HG03460 (cell line): Measurements from ENCODE around the gene SLC2A5.

ENCODE experiments used
- ATAC-seq: cut with Tn5 transposase; IDR thresholded peaks from one replicate; pipeline ENCODE4 v1.9.1; 2021; ENCODE audit not compliant: unreplicated experiment

SLC2A5 gene

GRCh38 chr1:9093581-9093980 is 24.1 kb upstream of the SLC2A5 start:
- no peak for ATAC-seq

- ATAC-seq = no peak
These were observed 23.7 kb upstream of the SLC2A5 start for GRCh38 chr1:9093091-9093490.

GRCh38 chr1:9088807-9089206 is 19.4 kb upstream of the SLC2A5 start:
- ATAC-seq = no peak

- ATAC-seq = no peak
These were observed 18.1 kb upstream of the SLC2A5 start for GRCh38 chr1:9087411-9088125.

- ATAC-seq = no peak
These were observed 17.4 kb upstream of the SLC2A5 start for GRCh38 chr1:9086796-9087195.

- ATAC-seq = no peak
These were observed 16.6 kb upstream of the SLC2A5 start for GRCh38 chr1:9086045-9086444.

- no peak for ATAC-seq
These were observed 16.0 kb upstream of the SLC2A5 start for GRCh38 chr1:9085306-9085940.

GRCh38 chr1:9084906-9085305 is 15.5 kb upstream of the SLC2A5 start:
- ATAC-seq = no peak

- no peak for ATAC-seq
These were observed 12.0 kb upstream of the SLC2A5 start for GRCh38 chr1:9081473-9081872.

GRCh38 chr1:9080705-9081291 is 11.4 kb upstream of the SLC2A5 start:
- ATAC-seq = no peak

- peak; percentile 44 for ATAC-seq
These were observed 10.7 kb upstream of the SLC2A5 start for GRCh38 chr1:9079988-9080704.

- ATAC-seq = no peak
These were observed 9.5 kb upstream of the SLC2A5 start for GRCh38 chr1:9078752-9079500.

GRCh38 chr1:9078015-9078751 is 8.7 kb upstream of the SLC2A5 start:
- ATAC-seq = peak; percentile 45

- no peak for ATAC-seq
These were observed 5.6 kb upstream of the SLC2A5 start for GRCh38 chr1:9075022-9075421.

- ATAC-seq = no peak
These were observed 3.7 kb upstream of the SLC2A5 start for GRCh38 chr1:9073143-9073542.

GRCh38 chr1:9071554-9072235 is 2.3 kb upstream of the SLC2A5 start:
- no peak for ATAC-seq

- no peak for ATAC-seq
These were observed 1.1 kb upstream of the SLC2A5 start for GRCh38 chr1:9070486-9070885.

GRCh38 chr1:9068981-9069325 is 482 bp downstream of the SLC2A5 start:
- no peak for ATAC-seq

GRCh38 chr1:9066945-9067807 is 2.3 kb downstream of the SLC2A5 start:
- no peak for ATAC-seq
